B cell (primary cell): ENCODE data around the gene GDF7. TPM values are rescaled to one million over a fixed set of nuclear protein-coding genes. Genes with fewer than 3 reads are reported as not detected.

Experiments
- ATAC-seq: fragments of 200-7000 bp; cut with Tn5 transposase; one replicate; pipeline ENCODE4 v1.10.0; 2021; ENCODE audit warnings: low read depth, mild to moderate bottlenecking, moderate number of reproducible peaks, moderate library complexity
- CTCF ChIA-PET: fragments of 350-600 bp; sonication (Branson Sonifier 250); formaldehyde crosslinking; loops from one replicate; lab custom pipeline; 2021; ENCODE audit warnings: antibody characterized with exemption, inconsistent platforms; lab: Charles Lee
- POLR2A ChIA-PET: fragments of 350-600 bp; sonication (Branson Sonifier 250); formaldehyde crosslinking; loops from one replicate; lab custom pipeline; 2021; ENCODE audit warnings: antibody characterized with exemption; lab: Charles Lee
- DNase-seq: peaks from one replicate; pipeline ENCODE4 v3.0.0; 2013
- H2AFZ ChIP-seq: 2 replicates; pipeline ENCODE4 v1.6.1; 2012; ENCODE audit warnings: mild to moderate bottlenecking, low read depth, low read length; ENCODE audit not compliant: insufficient read depth, poor library complexity, severe bottlenecking
- H3K27ac ChIP-seq, 2 donors: 1 replicate in 1 of 2; 2 replicates in 1 of 2; pipeline ENCODE4 v1.5.1; 2012 to 2013; ENCODE audit warnings: low read length in 2 of 2, mild to moderate bottlenecking in 2 of 2, moderate library complexity in 1 of 2
- H3K27me3 ChIP-seq, 4 experiments: fragments of 200-600 bp in 1 of 4; sonication (generic) in 1 of 4; replicated peaks in 1 of 4; 1 replicate in 2 of 4; 2 replicates in 2 of 4; pipeline versions ENCODE4 v1.6.1 to v1.7.0; 2013 to 2016; ENCODE audit warnings: low read length in 3 of 4, mild to moderate bottlenecking in 2 of 4, mixed read lengths in 1 of 4, moderate library complexity in 1 of 4; ENCODE audit not compliant: insufficient read depth in 4 of 4, control insufficient read depth in 3 of 4; ENCODE audit errors: control extremely low read depth in 1 of 4
- H3K36me3 ChIP-seq, 2 experiments: replicated peaks in 1 of 2; 1 replicate in 1 of 2; 2 replicates in 1 of 2; pipeline versions ENCODE4 v1.6.1 to v1.7.1; 2013; ENCODE audit warnings: low read length in 1 of 2; ENCODE audit not compliant: insufficient read depth in 2 of 2, control insufficient read depth in 1 of 2; ENCODE audit errors: control extremely low read depth in 1 of 2, extremely low read depth in 1 of 2
- H3K4me1 ChIP-seq, 2 donors: fragments of 200-600 bp in 1 of 2; sonication (generic) in 1 of 2; 1 replicate in 1 of 2; 2 replicates in 1 of 2; pipeline versions ENCODE4 v1.5.1 to v1.6.1; 2013 to 2017; ENCODE audit warnings: low read length in 2 of 2; ENCODE audit not compliant: control insufficient read depth in 2 of 2, insufficient read depth in 2 of 2
- H3K4me2 ChIP-seq: replicated peaks from 2 replicates; pipeline ENCODE3; 2012; ENCODE audit warnings: mild to moderate bottlenecking, low read depth, low read length; ENCODE audit not compliant: poor library complexity, severe bottlenecking
- H3K4me3 ChIP-seq, 5 experiments: fragments of 200-600 bp in 1 of 5; sonication (generic) in 1 of 5; 1 replicate in 3 of 5; 2 replicates in 2 of 5; pipeline versions ENCODE4 v1.5.1 to v1.7.0; 2011 to 2016; ENCODE audit warnings: low read length in 4 of 5, mild to moderate bottlenecking in 4 of 5, low read depth in 2 of 5, control low read depth in 1 of 5, moderate library complexity in 1 of 5; ENCODE audit not compliant: insufficient read depth in 1 of 5; ENCODE audit errors: control extremely low read depth in 1 of 5, extremely low read depth in 1 of 5
- H3K79me2 ChIP-seq: fragments of 200-600 bp; sonication (generic); one replicate; pipeline ENCODE4 v1.6.0; 2016; ENCODE audit warnings: low read length; ENCODE audit not compliant: control insufficient read depth, insufficient read depth
- H3K9ac ChIP-seq: fragments of 200-600 bp; sonication (generic); 2 replicates; pipeline ENCODE4 v1.6.1; 2017; ENCODE audit warnings: mild to moderate bottlenecking, low read length, moderate library complexity
- H3K9me3 ChIP-seq, 3 donors: one replicate each; pipeline versions ENCODE4 v1.6.1 to v1.7.1; 2013; ENCODE audit warnings: low read length in 2 of 3; ENCODE audit not compliant: control insufficient read depth in 2 of 3, insufficient read depth in 1 of 3; ENCODE audit errors: control extremely low read depth in 1 of 3
- H4K20me1 ChIP-seq: 2 replicates; pipeline ENCODE4 v1.6.0; 2012; ENCODE audit warnings: mild to moderate bottlenecking, low read length; ENCODE audit not compliant: insufficient read depth, control insufficient read depth, poor library complexity, severe bottlenecking
- H3K27ac Mint-ChIP-seq: one replicate; pipeline ENCODE4 v1.8.0; 2021; ENCODE audit warnings: mixed read lengths
- H3K27me3 Mint-ChIP-seq: one replicate; pipeline ENCODE4 v1.8.0; 2021; ENCODE audit warnings: mixed read lengths
- H3K4me1 Mint-ChIP-seq: one replicate; pipeline ENCODE4 v1.8.0; 2021; ENCODE audit warnings: mixed read lengths
- H3K4me3 Mint-ChIP-seq: one replicate; pipeline ENCODE4 v1.8.0; 2021; ENCODE audit warnings: mixed read lengths
- H3K9me3 Mint-ChIP-seq: one replicate; pipeline ENCODE4 v1.8.0; 2022; ENCODE audit warnings: mixed read lengths; ENCODE audit not compliant: insufficient read depth
- EZH2 ChIP-seq: IDR thresholded peaks from 2 replicates; pipeline ENCODE4 v1.6.1; 2012; ENCODE audit warnings: borderline replicate concordance, low read depth, mild to moderate bottlenecking, moderate library complexity, low read length; ENCODE audit not compliant: insufficient read depth, poor library complexity, severe bottlenecking
- WGBS: methylation state at CpG from one replicate; pipeline ENCODE4 v1.1.5; 2013; ENCODE audit warnings: missing lambda C conversion rate; ENCODE audit not compliant: insufficient coverage; 5-methylcytosine and 5-hydroxymethylcytosine counted together
- intact Hi-C: fragments of 100-400 bp; cut with micrococcal nuclease; formaldehyde crosslinking; loops from one replicate; pipeline ENCODE4 v1.10.0; 2022
- polyA plus RNA-seq: library from polyadenylated mRNA; depleted of rRNA; stranded (reverse); fragments of >200 nt; gene quantifications from 2 replicates; pipeline ENCODE4 v1.2.3, GENCODE V29; 2012
- total RNA-seq, 2 donors: library from RNA; stranded (reverse); fragments of 120-200 nt in 1 of 2; gene quantifications; 1 replicate in 1 of 2; 2 replicates in 1 of 2; pipeline versions ENCODE4 v1.2.3 to v1.2.4, GENCODE V29; 2013 to 2022
- TF ChIP-seq, protein P1 (sequence below): fragments of 200-600 bp; IDR thresholded peaks from one replicate; pipeline ENCODE4 v1.8.0; 2022; ENCODE audit warnings: antibody characterized with exemption, mild to moderate bottlenecking

GDF7 gene
- total and polyA plus RNA-seq, 2 donors (not counting 1 experiment from before 2014, with no cell fraction given), result 7.0 to 15.3 TPM

DNA sequence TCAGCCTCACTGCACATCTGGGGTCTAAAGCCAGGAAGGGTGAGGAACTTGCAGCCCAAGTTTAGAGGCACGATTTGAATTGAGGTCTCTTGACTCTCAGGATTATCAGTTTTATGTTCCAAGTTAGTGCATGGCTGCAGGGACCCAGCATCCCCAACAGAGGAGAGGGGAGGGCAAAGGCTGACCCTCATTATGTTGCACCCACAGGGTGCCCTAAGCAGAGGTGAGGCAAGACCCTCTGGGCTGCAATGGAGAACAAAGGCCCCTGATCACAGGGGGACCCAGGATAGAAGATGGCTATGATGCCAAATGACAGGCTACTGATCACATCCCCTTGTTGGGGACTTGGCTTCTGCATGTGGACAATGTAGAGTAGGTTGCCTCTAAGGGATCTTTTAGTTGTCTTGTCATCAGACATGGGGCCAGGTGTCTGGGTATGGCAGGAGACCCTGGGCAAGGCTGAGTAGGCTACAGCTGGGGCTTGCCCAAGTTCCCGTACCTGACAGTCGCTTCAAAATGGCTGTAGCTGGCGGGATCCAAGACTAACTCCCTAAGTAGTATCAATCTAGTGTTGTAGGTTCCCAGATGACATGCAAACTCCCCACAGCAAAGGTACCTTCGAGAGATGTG is 4.5 kb upstream of the GDF7 start:
- peaks cover 26% of the 10 kb centered on the region for H3K27me3 Mint-ChIP-seq
- H3K4me1 Mint-ChIP-seq, result peaks cover 25% of the 10 kb centered on the region
- ATAC-seq (no peak), DNase-seq (no peak)
- Histone ChIP-seq H3K4me3 (no peak overlapping the region), H3K36me3 (no peaks in the 10 kb centered on the region), H3K4me1 (peaks cover 15 to 30% of the 10 kb centered on the region in 2 donors), H3K27ac (no peak overlapping the region), H3K27me3 (peaks cover 0 to 62% (median 8%) of the 10 kb centered on the region in 4 experiments), H3K9me3 (peaks cover 0 to 4% (median 0%) of the 10 kb centered on the region in 3 donors), H3K9ac (no peak overlapping the region), H3K79me2 (no peaks in the 10 kb centered on the region), H2AFZ (no peak overlapping the region), H4K20me1 (no peaks in the 10 kb centered on the region), H3K4me2 (no peak overlapping the region)
- POLR2A ChIA-PET, result interaction anchor here (1.5 kb wide), 1 partner anchor 14 kb away, joined by 5 read pairs; no protein-coding TSS in a partner anchor
- CTCF ChIA-PET, result interaction anchor here (0.6 to 8.9 kb wide), 27 partner anchors 10 to 309 kb away, joined by 3 to 331 read pairs (median 4); partner anchors contain the start of genes HS1BP3 and LDAH
- 97% methylated on average over 3 of the region's 5 CpGs for WGBS
- no peak overlapping the region for H3K4me3 Mint-ChIP-seq
- intact Hi-C loops, result no loop called here
- H3K27ac Mint-ChIP-seq, result no peak overlapping the region
- no peaks in the 10 kb centered on the region for H3K9me3 Mint-ChIP-seq
- TF ChIP-seq, protein P1, sequence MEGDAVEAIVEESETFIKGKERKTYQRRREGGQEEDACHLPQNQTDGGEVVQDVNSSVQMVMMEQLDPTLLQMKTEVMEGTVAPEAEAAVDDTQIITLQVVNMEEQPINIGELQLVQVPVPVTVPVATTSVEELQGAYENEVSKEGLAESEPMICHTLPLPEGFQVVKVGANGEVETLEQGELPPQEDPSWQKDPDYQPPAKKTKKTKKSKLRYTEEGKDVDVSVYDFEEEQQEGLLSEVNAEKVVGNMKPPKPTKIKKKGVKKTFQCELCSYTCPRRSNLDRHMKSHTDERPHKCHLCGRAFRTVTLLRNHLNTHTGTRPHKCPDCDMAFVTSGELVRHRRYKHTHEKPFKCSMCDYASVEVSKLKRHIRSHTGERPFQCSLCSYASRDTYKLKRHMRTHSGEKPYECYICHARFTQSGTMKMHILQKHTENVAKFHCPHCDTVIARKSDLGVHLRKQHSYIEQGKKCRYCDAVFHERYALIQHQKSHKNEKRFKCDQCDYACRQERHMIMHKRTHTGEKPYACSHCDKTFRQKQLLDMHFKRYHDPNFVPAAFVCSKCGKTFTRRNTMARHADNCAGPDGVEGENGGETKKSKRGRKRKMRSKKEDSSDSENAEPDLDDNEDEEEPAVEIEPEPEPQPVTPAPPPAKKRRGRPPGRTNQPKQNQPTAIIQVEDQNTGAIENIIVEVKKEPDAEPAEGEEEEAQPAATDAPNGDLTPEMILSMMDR, result no peak
- no peak for TF ChIP-seq EZH2
